PC-9 (cell line): ENCODE data around the gene GSTA4. TPM values are rescaled to one million over a fixed set of nuclear protein-coding genes. Genes with fewer than 3 reads are reported as not detected.
"Not testable (repeated sequence)": the region's sequence is repeated elsewhere in the genome, so short reads cannot be mapped to it uniquely, and the experiment has no call there.

Experiments
- BruUV-seq: library from RNA; stranded (reverse); fragments of 400-500 nt; replicated peaks from 2 replicates; lab custom pipeline; 2021; lab: Mats Ljungman, UMichigan
- CTCF ChIA-PET: fragments of 300-600 bp; sonication (Branson Sonifier 250); formaldehyde crosslinking; loops from one replicate; lab custom pipeline; 2022; ENCODE audit warnings: antibody characterized with exemption; lab: Charles Lee
- POLR2A ChIA-PET: fragments of 300-600 bp; sonication (Branson Sonifier 250); formaldehyde crosslinking; loops from one replicate; lab custom pipeline; 2022; ENCODE audit warnings: antibody characterized with exemption; ENCODE audit not compliant: unreplicated experiment; lab: Charles Lee
- DNase-seq, 2 experiments: peaks; one replicate each; pipeline versions ENCODE4 v3.0.0 to v3.0.0-alpha.2; 2015 to 2022; ENCODE audit warnings: mixed read lengths in 1 of 2
- H2AFZ ChIP-seq: fragments of 200-600 bp; sonication (generic); 2 replicates; pipeline ENCODE4 v1.8.1; 2017; ENCODE audit warnings: antibody characterized with exemption
- H3F3A ChIP-seq: fragments of 200-600 bp; sonication (generic); 2 replicates; pipeline ENCODE4 v1.8.1; 2017; ENCODE audit warnings: antibody characterized with exemption, mild to moderate bottlenecking, low read depth; ENCODE audit not compliant: insufficient read depth
- H3K27ac ChIP-seq: fragments of 200-600 bp; sonication (generic); 2 replicates; pipeline ENCODE4 v1.6.1; 2016; ENCODE audit warnings: mixed run types
- H3K27me3 ChIP-seq: fragments of 200-600 bp; sonication (generic); 2 replicates; pipeline ENCODE4 v1.6.1; 2016; ENCODE audit warnings: low read depth, mixed run types; ENCODE audit not compliant: insufficient read depth
- H3K36me3 ChIP-seq: fragments of 200-600 bp; sonication (generic); 2 replicates; pipeline ENCODE4 v1.6.1; 2016; ENCODE audit warnings: low read depth, mixed run types
- H3K4me1 ChIP-seq: fragments of 200-600 bp; sonication (generic); replicated peaks from 2 replicates; pipeline ENCODE4 v1.6.1; 2016; ENCODE audit warnings: mixed run types; ENCODE audit not compliant: insufficient read depth
- H3K4me2 ChIP-seq: fragments of 200-600 bp; sonication (generic); 2 replicates; pipeline ENCODE4 v1.6.1; 2017; ENCODE audit warnings: mixed run types
- H3K4me3 ChIP-seq: fragments of 200-600 bp; sonication (generic); 2 replicates; pipeline ENCODE4 v1.6.1; 2016; ENCODE audit warnings: mixed run types
- H3K79me2 ChIP-seq: fragments of 200-600 bp; sonication (generic); 2 replicates; pipeline ENCODE4 v1.6.1; 2017; ENCODE audit warnings: low read depth, mixed run types
- H3K9me2 ChIP-seq: fragments of 200-600 bp; sonication (generic); 2 replicates; pipeline ENCODE4 v1.8.1; 2017; ENCODE audit warnings: mild to moderate bottlenecking; ENCODE audit not compliant: insufficient read depth
- H3K9me3 ChIP-seq: fragments of 200-600 bp; sonication (generic); 2 replicates; pipeline ENCODE4 v1.8.1; 2016; ENCODE audit warnings: low read depth; ENCODE audit not compliant: insufficient read depth
- H4K20me1 ChIP-seq: fragments of 200-600 bp; sonication (generic); 2 replicates; pipeline ENCODE4 v1.8.1; 2017; ENCODE audit not compliant: insufficient read depth
- EZH2 ChIP-seq: fragments of 200-600 bp; sonication (generic); IDR thresholded peaks from 2 replicates; pipeline ENCODE4 v1.8.0; 2017; ENCODE audit warnings: antibody characterized with exemption, low read depth
- intact Hi-C: fragments of 100-400 bp; cut with micrococcal nuclease; formaldehyde crosslinking; loops from one replicate; pipeline ENCODE4 v1.10.0; 2022; ENCODE audit not compliant: unreplicated experiment
- total RNA-seq: library from RNA; stranded (reverse); gene quantifications from 2 replicates; pipeline ENCODE4 v1.2.3, GENCODE V29; 2021
- TF ChIP-seq, protein P1 (sequence below): fragments of 200-600 bp; sonication (generic); conservative IDR thresholded peaks from 2 replicates; pipeline ENCODE4 v1.6.1; 2017; ENCODE audit warnings: mixed run types, antibody characterized with exemption, mild to moderate bottlenecking, moderate library complexity

Gene GSTA4
- total RNA-seq, 1 experiment from 2014 or later = 3.4 TPM

GRCh38 chr6:52955871-52956270 lies 39.2 kb downstream of the GSTA4 start:
- Histone ChIP-seq H3K4me3 (no peak overlapping the region), H3F3A (no peaks in the 10 kb centered on the region), H3K4me2 (no peak overlapping the region), H3K9me3 (no peaks in the 10 kb centered on the region), H4K20me1 (no peaks in the 10 kb centered on the region), H3K79me2 (no peaks in the 10 kb centered on the region), H3K27ac (no peak overlapping the region), H3K27me3 (no peaks in the 10 kb centered on the region), H3K9me2 (no peaks in the 10 kb centered on the region), H3K36me3 (no peaks in the 10 kb centered on the region), H2AFZ (no peak overlapping the region), H3K4me1 (no peaks in the 10 kb centered on the region)
- POLR2A ChIA-PET = no interaction called here
- intact Hi-C loops = no loop called here
- CTCF ChIA-PET = no interaction called here
- TF ChIP-seq EZH2 = no peak
- TF ChIP-seq, protein P1, sequence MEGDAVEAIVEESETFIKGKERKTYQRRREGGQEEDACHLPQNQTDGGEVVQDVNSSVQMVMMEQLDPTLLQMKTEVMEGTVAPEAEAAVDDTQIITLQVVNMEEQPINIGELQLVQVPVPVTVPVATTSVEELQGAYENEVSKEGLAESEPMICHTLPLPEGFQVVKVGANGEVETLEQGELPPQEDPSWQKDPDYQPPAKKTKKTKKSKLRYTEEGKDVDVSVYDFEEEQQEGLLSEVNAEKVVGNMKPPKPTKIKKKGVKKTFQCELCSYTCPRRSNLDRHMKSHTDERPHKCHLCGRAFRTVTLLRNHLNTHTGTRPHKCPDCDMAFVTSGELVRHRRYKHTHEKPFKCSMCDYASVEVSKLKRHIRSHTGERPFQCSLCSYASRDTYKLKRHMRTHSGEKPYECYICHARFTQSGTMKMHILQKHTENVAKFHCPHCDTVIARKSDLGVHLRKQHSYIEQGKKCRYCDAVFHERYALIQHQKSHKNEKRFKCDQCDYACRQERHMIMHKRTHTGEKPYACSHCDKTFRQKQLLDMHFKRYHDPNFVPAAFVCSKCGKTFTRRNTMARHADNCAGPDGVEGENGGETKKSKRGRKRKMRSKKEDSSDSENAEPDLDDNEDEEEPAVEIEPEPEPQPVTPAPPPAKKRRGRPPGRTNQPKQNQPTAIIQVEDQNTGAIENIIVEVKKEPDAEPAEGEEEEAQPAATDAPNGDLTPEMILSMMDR = no peak
- BruUV-seq = no TSS peak
- no peak for DNase-seq

DNA sequence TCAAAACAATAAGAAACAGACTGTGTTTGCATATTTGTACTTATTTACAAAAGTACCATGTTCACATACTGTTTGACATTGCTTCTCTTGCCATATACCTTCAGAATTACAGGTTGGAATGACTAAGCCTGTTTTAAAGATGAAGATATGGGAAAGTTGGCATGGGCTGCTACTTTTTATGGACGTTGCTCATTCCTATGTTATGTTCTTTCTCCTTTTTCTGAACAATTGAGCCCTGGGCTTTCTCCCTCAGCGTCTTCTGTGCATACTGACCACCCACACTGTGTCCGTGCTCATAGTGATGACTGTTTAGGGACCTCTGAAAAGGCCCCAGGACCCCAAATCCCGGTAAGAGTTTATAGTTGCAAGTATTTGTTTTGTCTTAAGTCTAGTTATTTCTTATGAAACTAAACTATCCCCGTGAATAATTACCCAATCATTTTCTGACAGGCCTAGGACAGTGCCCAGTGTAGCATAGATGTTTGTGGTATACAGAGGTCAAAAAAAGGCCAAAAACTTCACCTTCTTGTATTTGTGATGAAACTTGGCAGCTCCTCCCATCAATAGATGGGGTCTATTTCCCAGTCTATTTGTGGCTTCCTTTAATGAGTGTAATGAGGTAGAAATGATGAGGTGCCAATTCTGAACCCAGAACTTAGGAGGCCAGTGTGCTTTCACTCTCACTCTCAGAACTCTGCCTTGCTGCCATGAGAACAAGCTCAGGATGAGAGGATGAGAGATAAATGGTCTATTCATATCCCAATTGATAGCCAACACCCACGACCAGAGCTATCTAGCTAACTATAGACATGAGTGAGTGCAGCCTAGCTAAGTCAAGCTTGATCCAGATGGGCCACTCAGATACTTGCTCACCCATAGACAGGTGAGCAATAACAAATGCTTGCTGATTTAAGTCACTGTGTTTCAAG lies 40.9 kb downstream of the GSTA4 start:
- H3K79me2 ChIP-seq = no peaks in the 10 kb centered on the region
- DNase-seq = no peak
- ChIA-PET CTCF (interaction anchor here (0.6 kb wide), 1 partner anchor 39 kb away, joined by 3 read pairs; no protein-coding TSS in a partner anchor), POLR2A (no interaction called here)
- H3K27ac ChIP-seq = no peak overlapping the region
- no peaks in the 10 kb centered on the region for H3K36me3 ChIP-seq
- no peaks in the 10 kb centered on the region for H3K27me3 ChIP-seq
- H3K4me1 ChIP-seq = no peaks in the 10 kb centered on the region
- H3F3A ChIP-seq = no peaks in the 10 kb centered on the region
- no peaks in the 10 kb centered on the region for H3K9me2 ChIP-seq
- no peaks in the 10 kb centered on the region for H4K20me1 ChIP-seq
- H3K4me3 ChIP-seq = no peak overlapping the region
- no peak overlapping the region for H3K4me2 ChIP-seq
- no peaks in the 10 kb centered on the region for H3K9me3 ChIP-seq
- no peak overlapping the region for H2AFZ ChIP-seq
- no TSS peak for BruUV-seq
- TF ChIP-seq EZH2 = no peak
- TF ChIP-seq, protein P1 = no peak
- intact Hi-C loops = no loop called here

GRCh38 chr6:52946306-52946705 lies 48.8 kb downstream of the GSTA4 start:
- Histone ChIP-seq H3K4me2 (no peak overlapping the region), H3K9me3 (no peaks in the 10 kb centered on the region), H3K27ac (no peak overlapping the region), H3K4me3 (no peak overlapping the region), H3K36me3 (no peaks in the 10 kb centered on the region), H4K20me1 (no peaks in the 10 kb centered on the region), H3K79me2 (no peaks in the 10 kb centered on the region), H3K4me1 (no peaks in the 10 kb centered on the region), H3F3A (no peaks in the 10 kb centered on the region), H2AFZ (no peak overlapping the region), H3K27me3 (no peaks in the 10 kb centered on the region), H3K9me2 (no peaks in the 10 kb centered on the region)
- POLR2A ChIA-PET = no interaction called here
- CTCF ChIA-PET = no interaction called here
- intact Hi-C loops = no loop called here
- no TSS peak for BruUV-seq
- no peak for DNase-seq
- TF ChIP-seq, protein P1 = no peak
- no peak for TF ChIP-seq EZH2

DNA sequence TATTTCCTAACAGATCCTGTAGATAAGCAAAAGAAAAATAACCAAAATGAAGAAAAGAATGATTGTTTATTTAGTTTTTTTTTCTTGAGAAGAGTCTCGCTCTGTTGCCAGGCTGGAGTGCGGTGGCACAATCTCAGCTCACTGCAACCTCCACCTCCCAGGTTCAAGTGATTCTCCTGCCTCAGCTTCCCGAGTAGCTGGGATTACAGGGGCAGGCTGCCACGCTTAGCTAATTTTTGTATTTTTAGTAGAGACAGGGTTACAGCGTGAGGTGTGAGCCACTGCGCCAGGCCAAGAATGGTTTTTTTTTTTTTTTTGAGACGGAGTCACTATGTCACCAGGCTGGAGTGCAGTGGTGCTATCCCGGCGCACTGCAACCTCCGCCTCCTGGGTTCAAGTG lies 52.3 kb downstream of the GSTA4 start:
- H3K9me3 ChIP-seq, H3K4me1 ChIP-seq, H2AFZ ChIP-seq, H3K27me3 ChIP-seq, DNase-seq, H3K27ac ChIP-seq, H3K4me2 ChIP-seq, H4K20me1 ChIP-seq, H3K4me3 ChIP-seq, H3F3A ChIP-seq, BruUV-seq, CTCF ChIA-PET, H3K9me2 ChIP-seq, H3K36me3 ChIP-seq, intact Hi-C loops, H3K79me2 ChIP-seq: not testable (repeated sequence)
- POLR2A ChIA-PET = interaction anchor here (0.6 kb wide), 1 partner anchor 123 kb away, joined by 12 read pairs; no protein-coding TSS in a partner anchor
